HEK293 (cell line): ENCODE results near the gene RAF1.

Experiments used
- SETDB1 ChIP-seq: IDR thresholded peaks from one replicate; pipeline ENCODE4 v1.6.1; 2017; ENCODE audit warnings: mild to moderate bottlenecking, low read length, moderate library complexity, mixed read lengths; ENCODE audit not compliant: insufficient read length
- YY1 ChIP-seq: fragments of 450-650 bp; formaldehyde crosslinking; IDR thresholded peaks from 2 replicates; pipeline ENCODE4 v1.5.1; 2018; ENCODE audit warnings: missing biosample characterization, missing genetic modification characterization
- ZNF416 ChIP-seq: fragments of 450-650 bp; formaldehyde crosslinking; IDR thresholded peaks from 2 replicates; pipeline ENCODE4 v1.5.1; 2016; ENCODE audit warnings: missing biosample characterization, missing genetic modification characterization
- ZNF600 ChIP-seq: fragments of 450-650 bp; formaldehyde crosslinking; IDR thresholded peaks from 2 replicates; pipeline ENCODE4 v1.5.1; 2016; ENCODE audit warnings: missing biosample characterization, missing genetic modification characterization
- TF ChIP-seq, protein P1 (sequence below): fragments of 450-650 bp; formaldehyde crosslinking; IDR thresholded peaks from 2 replicates; pipeline ENCODE4 v1.5.1; 2016; ENCODE audit warnings: missing biosample characterization, missing genetic modification characterization
- TF ChIP-seq, protein P2 (sequence below): fragments of 450-650 bp; formaldehyde crosslinking; IDR thresholded peaks from 2 replicates; pipeline ENCODE4 v1.5.1; 2016; ENCODE audit warnings: missing biosample characterization, missing genetic modification characterization
- TF ChIP-seq, protein P3 (sequence below): fragments of 450-650 bp; formaldehyde crosslinking; IDR thresholded peaks from 2 replicates; pipeline ENCODE4; 2016; ENCODE audit warnings: missing biosample characterization, missing genetic modification characterization
- TF ChIP-seq, protein P4 (sequence below): fragments of 450-650 bp; formaldehyde crosslinking; IDR thresholded peaks from 2 replicates; pipeline ENCODE4 v1.5.1; 2016; ENCODE audit warnings: missing biosample characterization, missing genetic modification characterization
- TF ChIP-seq, protein P5 (sequence below): fragments of 450-650 bp; formaldehyde crosslinking; IDR thresholded peaks from 2 replicates; pipeline ENCODE4 v1.5.1; 2017; ENCODE audit warnings: missing biosample characterization, mild to moderate bottlenecking, missing genetic modification characterization, moderate library complexity

DNA sequence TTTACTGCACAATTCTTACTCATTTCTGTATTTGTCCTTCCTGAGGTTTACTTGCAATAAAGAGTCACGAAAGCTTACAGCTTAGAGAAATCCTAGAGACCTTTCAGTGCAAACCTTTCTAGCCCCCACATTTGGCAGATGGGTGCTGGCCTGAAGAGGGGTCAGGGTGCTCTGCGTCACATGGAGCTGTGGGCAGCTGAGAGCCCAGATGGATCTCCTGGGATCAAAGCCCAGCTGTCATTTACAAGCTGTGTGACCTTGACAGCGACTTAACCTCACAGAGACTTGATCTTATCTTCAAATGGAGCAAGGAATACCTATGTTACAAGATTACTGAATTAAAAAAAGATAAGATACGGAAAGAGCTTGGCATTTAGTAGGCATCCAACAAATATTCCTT, 24.0 kb upstream of the RAF1 start:
- TF ChIP-seq, protein P1, sequence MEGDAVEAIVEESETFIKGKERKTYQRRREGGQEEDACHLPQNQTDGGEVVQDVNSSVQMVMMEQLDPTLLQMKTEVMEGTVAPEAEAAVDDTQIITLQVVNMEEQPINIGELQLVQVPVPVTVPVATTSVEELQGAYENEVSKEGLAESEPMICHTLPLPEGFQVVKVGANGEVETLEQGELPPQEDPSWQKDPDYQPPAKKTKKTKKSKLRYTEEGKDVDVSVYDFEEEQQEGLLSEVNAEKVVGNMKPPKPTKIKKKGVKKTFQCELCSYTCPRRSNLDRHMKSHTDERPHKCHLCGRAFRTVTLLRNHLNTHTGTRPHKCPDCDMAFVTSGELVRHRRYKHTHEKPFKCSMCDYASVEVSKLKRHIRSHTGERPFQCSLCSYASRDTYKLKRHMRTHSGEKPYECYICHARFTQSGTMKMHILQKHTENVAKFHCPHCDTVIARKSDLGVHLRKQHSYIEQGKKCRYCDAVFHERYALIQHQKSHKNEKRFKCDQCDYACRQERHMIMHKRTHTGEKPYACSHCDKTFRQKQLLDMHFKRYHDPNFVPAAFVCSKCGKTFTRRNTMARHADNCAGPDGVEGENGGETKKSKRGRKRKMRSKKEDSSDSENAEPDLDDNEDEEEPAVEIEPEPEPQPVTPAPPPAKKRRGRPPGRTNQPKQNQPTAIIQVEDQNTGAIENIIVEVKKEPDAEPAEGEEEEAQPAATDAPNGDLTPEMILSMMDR, result no peak
- TF ChIP-seq YY1 (tag by site-specific recombination) (no peak), SETDB1 (no peak), ZNF600 (tag by site-specific recombination) (no peak), ZNF416 (tag by site-specific recombination) (no peak)
- TF ChIP-seq, protein P2, sequence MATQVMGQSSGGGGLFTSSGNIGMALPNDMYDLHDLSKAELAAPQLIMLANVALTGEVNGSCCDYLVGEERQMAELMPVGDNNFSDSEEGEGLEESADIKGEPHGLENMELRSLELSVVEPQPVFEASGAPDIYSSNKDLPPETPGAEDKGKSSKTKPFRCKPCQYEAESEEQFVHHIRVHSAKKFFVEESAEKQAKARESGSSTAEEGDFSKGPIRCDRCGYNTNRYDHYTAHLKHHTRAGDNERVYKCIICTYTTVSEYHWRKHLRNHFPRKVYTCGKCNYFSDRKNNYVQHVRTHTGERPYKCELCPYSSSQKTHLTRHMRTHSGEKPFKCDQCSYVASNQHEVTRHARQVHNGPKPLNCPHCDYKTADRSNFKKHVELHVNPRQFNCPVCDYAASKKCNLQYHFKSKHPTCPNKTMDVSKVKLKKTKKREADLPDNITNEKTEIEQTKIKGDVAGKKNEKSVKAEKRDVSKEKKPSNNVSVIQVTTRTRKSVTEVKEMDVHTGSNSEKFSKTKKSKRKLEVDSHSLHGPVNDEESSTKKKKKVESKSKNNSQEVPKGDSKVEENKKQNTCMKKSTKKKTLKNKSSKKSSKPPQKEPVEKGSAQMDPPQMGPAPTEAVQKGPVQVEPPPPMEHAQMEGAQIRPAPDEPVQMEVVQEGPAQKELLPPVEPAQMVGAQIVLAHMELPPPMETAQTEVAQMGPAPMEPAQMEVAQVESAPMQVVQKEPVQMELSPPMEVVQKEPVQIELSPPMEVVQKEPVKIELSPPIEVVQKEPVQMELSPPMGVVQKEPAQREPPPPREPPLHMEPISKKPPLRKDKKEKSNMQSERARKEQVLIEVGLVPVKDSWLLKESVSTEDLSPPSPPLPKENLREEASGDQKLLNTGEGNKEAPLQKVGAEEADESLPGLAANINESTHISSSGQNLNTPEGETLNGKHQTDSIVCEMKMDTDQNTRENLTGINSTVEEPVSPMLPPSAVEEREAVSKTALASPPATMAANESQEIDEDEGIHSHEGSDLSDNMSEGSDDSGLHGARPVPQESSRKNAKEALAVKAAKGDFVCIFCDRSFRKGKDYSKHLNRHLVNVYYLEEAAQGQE, result no peak
- TF ChIP-seq, protein P3, sequence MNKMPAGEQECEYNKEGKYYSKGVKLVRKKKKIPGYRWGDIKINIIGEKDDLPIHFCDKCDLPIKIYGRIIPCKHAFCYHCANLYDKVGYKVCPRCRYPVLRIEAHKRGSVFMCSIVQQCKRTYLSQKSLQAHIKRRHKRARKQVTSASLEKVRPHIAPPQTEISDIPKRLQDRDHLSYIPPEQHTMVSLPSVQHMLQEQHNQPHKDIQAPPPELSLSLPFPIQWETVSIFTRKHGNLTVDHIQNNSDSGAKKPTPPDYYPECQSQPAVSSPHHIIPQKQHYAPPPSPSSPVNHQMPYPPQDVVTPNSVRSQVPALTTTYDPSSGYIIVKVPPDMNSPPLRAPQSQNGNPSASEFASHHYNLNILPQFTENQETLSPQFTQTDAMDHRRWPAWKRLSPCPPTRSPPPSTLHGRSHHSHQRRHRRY (tag by site-specific recombination), result no peak
- TF ChIP-seq, protein P4, sequence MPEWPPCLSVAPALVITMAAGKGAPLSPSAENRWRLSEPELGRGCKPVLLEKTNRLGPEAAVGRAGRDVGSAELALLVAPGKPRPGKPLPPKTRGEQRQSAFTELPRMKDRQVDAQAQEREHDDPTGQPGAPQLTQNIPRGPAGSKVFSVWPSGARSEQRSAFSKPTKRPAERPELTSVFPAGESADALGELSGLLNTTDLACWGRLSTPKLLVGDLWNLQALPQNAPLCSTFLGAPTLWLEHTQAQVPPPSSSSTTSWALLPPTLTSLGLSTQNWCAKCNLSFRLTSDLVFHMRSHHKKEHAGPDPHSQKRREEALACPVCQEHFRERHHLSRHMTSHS (tag by site-specific recombination), result no peak
- TF ChIP-seq, protein P5, sequence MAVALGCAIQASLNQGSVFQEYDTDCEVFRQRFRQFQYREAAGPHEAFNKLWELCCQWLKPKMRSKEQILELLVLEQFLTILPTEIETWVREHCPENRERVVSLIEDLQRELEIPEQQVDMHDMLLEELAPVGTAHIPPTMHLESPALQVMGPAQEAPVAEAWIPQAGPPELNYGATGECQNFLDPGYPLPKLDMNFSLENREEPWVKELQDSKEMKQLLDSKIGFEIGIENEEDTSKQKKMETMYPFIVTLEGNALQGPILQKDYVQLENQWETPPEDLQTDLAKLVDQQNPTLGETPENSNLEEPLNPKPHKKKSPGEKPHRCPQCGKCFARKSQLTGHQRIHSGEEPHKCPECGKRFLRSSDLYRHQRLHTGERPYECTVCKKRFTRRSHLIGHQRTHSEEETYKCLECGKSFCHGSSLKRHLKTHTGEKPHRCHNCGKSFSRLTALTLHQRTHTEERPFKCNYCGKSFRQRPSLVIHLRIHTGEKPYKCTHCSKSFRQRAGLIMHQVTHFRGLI (tag by site-specific recombination), result no peak
